T-cell (primary cell): Measurements from ENCODE around the gene RNF227. TPM values are rescaled to one million over a fixed set of nuclear protein-coding genes. Genes with fewer than 3 reads are reported as not detected.

ENCODE experiments used
- ATAC-seq, 4 experiments: fragments of 200-7000 bp in 3 of 4; fragments of 150-1000 bp in 1 of 4; cut with Tn5 transposase; replicated peaks in 1 of 4; 1 replicate in 3 of 4; 2 replicates in 1 of 4; pipeline ENCODE4 v1.10.0; 2021; ENCODE audit warnings: moderate library complexity in 3 of 4, mild to moderate bottlenecking in 2 of 4, moderate number of reproducible peaks in 1 of 4
- CTCF ChIA-PET, 2 donors: fragments of 300-600 bp; sonication (Branson Sonifier 250); formaldehyde crosslinking; loops; one replicate each; lab custom pipeline; 2022; ENCODE audit warnings: antibody characterized with exemption in 2 of 2; lab: Charles Lee
- POLR2A ChIA-PET, 2 donors: fragments of 300-600 bp; sonication (Branson Sonifier 250); formaldehyde crosslinking; loops; one replicate each; lab custom pipeline; 2022; ENCODE audit warnings: antibody characterized with exemption in 2 of 2; lab: Charles Lee
- DNase-seq, 35 experiments: peaks; one replicate each; pipeline versions ENCODE4 v3.0.0 to v3.0.0-alpha.2; 2013 to 2023
- H3K27ac ChIP-seq: one replicate; pipeline ENCODE4 v1.5.1; 2013; ENCODE audit warnings: low read length
- H3K27me3 ChIP-seq, 2 experiments: replicated peaks in 1 of 2; 1 replicate in 1 of 2; 2 replicates in 1 of 2; pipeline versions ENCODE4 v1.6.1 to v1.7.0; 2013; ENCODE audit warnings: low read length in 1 of 2, mixed read lengths in 1 of 2; ENCODE audit not compliant: control insufficient read depth in 2 of 2, insufficient read depth in 2 of 2; ENCODE audit errors: extremely low read depth in 1 of 2
- H3K36me3 ChIP-seq, 2 donors: 1 replicate in 1 of 2; 2 replicates in 1 of 2; pipeline versions ENCODE4 v1.6.1 to v1.7.0; 2013; ENCODE audit warnings: low read length in 1 of 2; ENCODE audit not compliant: control insufficient read depth in 2 of 2, insufficient read depth in 1 of 2; ENCODE audit errors: extremely low read depth in 1 of 2
- H3K4me1 ChIP-seq, 2 experiments: 1 replicate in 1 of 2; 2 replicates in 1 of 2; pipeline versions ENCODE4 v1.6.1 to v1.7.0; 2013; ENCODE audit warnings: low read length in 2 of 2, mixed read lengths in 1 of 2; ENCODE audit not compliant: insufficient read depth in 2 of 2, control insufficient read depth in 1 of 2; ENCODE audit errors: extremely low read depth in 1 of 2
- H3K4me3 ChIP-seq, 2 donors: 1 replicate in 1 of 2; 2 replicates in 1 of 2; pipeline versions ENCODE4 v1.5.1 to v1.7.0; 2013; ENCODE audit warnings: mild to moderate bottlenecking in 2 of 2, low read length in 1 of 2, moderate library complexity in 1 of 2; ENCODE audit not compliant: control insufficient read depth in 1 of 2; ENCODE audit errors: extremely low read depth in 1 of 2
- H3K9me3 ChIP-seq: 2 replicates; pipeline ENCODE4 v1.7.0; 2013
- H3K27ac Mint-ChIP-seq, 2 donors: one replicate each; pipeline ENCODE4 v1.8.0; 2020 to 2021; ENCODE audit warnings: mild to moderate bottlenecking in 2 of 2, mixed read lengths in 2 of 2
- H3K27me3 Mint-ChIP-seq, 2 donors: one replicate each; pipeline ENCODE4 v1.8.0; 2021 to 2022; ENCODE audit warnings: mixed read lengths in 2 of 2
- H3K36me3 Mint-ChIP-seq: one replicate; pipeline ENCODE4 v1.8.0; 2021; ENCODE audit warnings: mixed read lengths
- H3K4me1 Mint-ChIP-seq, 3 donors: one replicate each; pipeline ENCODE4 v1.8.0; 2020 to 2022; ENCODE audit warnings: mixed read lengths in 3 of 3, mild to moderate bottlenecking in 1 of 3
- H3K4me3 Mint-ChIP-seq, 3 donors: one replicate each; pipeline ENCODE4 v1.8.0; 2020 to 2022; ENCODE audit warnings: mild to moderate bottlenecking in 3 of 3, mixed read lengths in 3 of 3, moderate library complexity in 3 of 3
- H3K9me3 Mint-ChIP-seq, 3 donors: one replicate each; pipeline ENCODE4 v1.8.0; 2020 to 2022; ENCODE audit warnings: mixed read lengths in 3 of 3
- WGBS: methylation state at CpG from one replicate; pipeline ENCODE4 v1.1.5; 2013; ENCODE audit warnings: missing lambda C conversion rate; ENCODE audit not compliant: insufficient coverage; 5-methylcytosine and 5-hydroxymethylcytosine counted together
- total RNA-seq, 35 experiments: library from RNA in 6 of 35; stranded (reverse) in 6 of 35; fragments of 120-200 nt in 1 of 35; gene quantifications; one replicate each; pipeline versions ENCODE4 v1.2.1 to v1.2.4 and lab custom pipeline; 2013 to 2026

Gene RNF227
- total RNA-seq, 5 donors from 2014 or later (not counting 1 experiment from before 2014, with no cell fraction given), result 2.9 to 7.3 (median 5.2) TPM

GRCh38 chr17:7912927-7913524 is 3.1 kb downstream of the RNF227 start:
- ATAC-seq (peak in 3 of 4 experiments; percentile 14 to 40 (median 21)), DNase-seq (peak in 25 of 35 experiments; percentile 9 to 87 (median 36))
- Histone ChIP-seq H3K9me3 (no peaks in the 10 kb centered on the region), H3K4me1 (peaks cover 18 to 21% of the 10 kb centered on the region in 2 experiments), H3K27me3 (no peaks in the 10 kb centered on the region), H3K36me3 (peaks cover 30 to 40% of the 10 kb centered on the region in 2 donors), H3K4me3 (no peak overlapping the region), H3K27ac (no peak overlapping the region)
- H3K36me3 Mint-ChIP-seq, result peaks cover 35% of the 10 kb centered on the region
- H3K27ac Mint-ChIP-seq, result peak overlapping the region; percentile 75 to 89
- POLR2A ChIA-PET, result interaction anchor here in 1 of 2 donors (0.6 kb wide), 1 partner anchor 145 kb away, joined by 3 read pairs; no protein-coding TSS in a partner anchor
- peaks cover 27 to 36% (median 32%) of the 10 kb centered on the region in 3 donors for H3K4me1 Mint-ChIP-seq
- H3K4me3 Mint-ChIP-seq, result no peak overlapping the region
- no CpG with 5 or more reads among the region's 3 CpGs for WGBS
- H3K9me3 Mint-ChIP-seq, result no peaks in the 10 kb centered on the region
- no peaks in the 10 kb centered on the region for H3K27me3 Mint-ChIP-seq
- CTCF ChIA-PET, result interaction anchor here (0.6 to 2.8 kb wide), 20 partner anchors 13 to 669 kb away, joined by 3 to 32 read pairs (median 4); partner anchors contain the start of gene NAA38 (in 1 of the 2)

GRCh38 chr17:7911116-7911515 is 5.0 kb downstream of the RNF227 start:
- WGBS, result 56% methylated on average over 3 of the region's 9 CpGs
- H3K4me1 ChIP-seq, result peaks cover 9 to 12% of the 10 kb centered on the region in 2 experiments
- Mint-ChIP-seq H3K27ac (peak overlapping the region in 1 of 2 donors; percentile 50), H3K4me3 (no peak overlapping the region), H3K9me3 (no peaks in the 10 kb centered on the region), H3K27me3 (no peaks in the 10 kb centered on the region), H3K36me3 (peaks cover 48% of the 10 kb centered on the region), H3K4me1 (peaks cover 17 to 26% (median 22%) of the 10 kb centered on the region in 3 donors)
- DNase-seq, result no peak
- ATAC-seq, result no peak
- H3K4me3 ChIP-seq, result no peak overlapping the region
- H3K27ac ChIP-seq, result no peak overlapping the region
- H3K27me3 ChIP-seq, result no peaks in the 10 kb centered on the region
- peaks cover 46 to 59% of the 10 kb centered on the region in 2 donors for H3K36me3 ChIP-seq
- no peaks in the 10 kb centered on the region for H3K9me3 ChIP-seq
- CTCF ChIA-PET, result interaction anchor here in 1 of 2 donors (0.9 to 1.0 kb wide), 2 partner anchors 51 to 79 kb away, joined by 3 to 4 read pairs; no protein-coding TSS in a partner anchor
- POLR2A ChIA-PET, result no interaction called here

GRCh38 chr17:7910711-7911110 is 5.4 kb downstream of the RNF227 start:
- Mint-ChIP-seq H3K27me3 (no peaks in the 10 kb centered on the region), H3K36me3 (peaks cover 52% of the 10 kb centered on the region), H3K9me3 (no peaks in the 10 kb centered on the region), H3K4me1 (peaks cover 17 to 26% (median 21%) of the 10 kb centered on the region in 3 donors), H3K4me3 (no peak overlapping the region), H3K27ac (peak overlapping the region in 1 of 2 donors; percentile 56)
- H3K4me3 ChIP-seq, result no peak overlapping the region
- 97% methylated on average over 12 of the region's 13 CpGs for WGBS
- H3K27me3 ChIP-seq, result no peaks in the 10 kb centered on the region
- no peak for ATAC-seq
- H3K4me1 ChIP-seq, result peaks cover 9 to 10% of the 10 kb centered on the region in 2 experiments
- no peaks in the 10 kb centered on the region for H3K9me3 ChIP-seq
- CTCF ChIA-PET, result interaction anchor here in 1 of 2 donors (0.8 kb wide), 1 partner anchor 78 kb away, joined by 3 read pairs; no protein-coding TSS in a partner anchor
- H3K36me3 ChIP-seq, result peaks cover 50 to 63% of the 10 kb centered on the region in 2 donors
- no peak overlapping the region for H3K27ac ChIP-seq
- no peak for DNase-seq
- POLR2A ChIA-PET, result no interaction called here

- peaks cover 6 to 7% of the 10 kb centered on the region in 2 experiments for H3K4me1 ChIP-seq
- H3K27ac Mint-ChIP-seq, result peak overlapping the region; percentile 8 to 56
- no peaks in the 10 kb centered on the region for H3K9me3 ChIP-seq
- H3K27me3 Mint-ChIP-seq, result no peaks in the 10 kb centered on the region
- H3K4me3 ChIP-seq, result no peak overlapping the region
- no peak for ATAC-seq
- ChIA-PET POLR2A (no interaction called here), CTCF (interaction anchor here in 1 of 2 donors (0.8 kb wide), 1 partner anchor 79 kb away, joined by 3 read pairs; no protein-coding TSS in a partner anchor)
- peaks cover 54 to 67% of the 10 kb centered on the region in 2 donors for H3K36me3 ChIP-seq
- H3K9me3 Mint-ChIP-seq, result no peaks in the 10 kb centered on the region
- no peak overlapping the region for H3K4me3 Mint-ChIP-seq
- H3K4me1 Mint-ChIP-seq, result peaks cover 13 to 24% (median 17%) of the 10 kb centered on the region in 3 donors
- H3K36me3 Mint-ChIP-seq, result peaks cover 56% of the 10 kb centered on the region
- H3K27ac ChIP-seq, result no peak overlapping the region
- WGBS, result 98% methylated on average over 15 of the region's 15 CpGs
- no peaks in the 10 kb centered on the region for H3K27me3 ChIP-seq
- DNase-seq, result no peak
Measured at GRCh38 chr17:7910281-7910680, 5.8 kb downstream of the RNF227 start.

- Mint-ChIP-seq H3K9me3 (no peaks in the 10 kb centered on the region), H3K27ac (no peak overlapping the region), H3K4me3 (no peak overlapping the region), H3K27me3 (no peaks in the 10 kb centered on the region), H3K36me3 (peaks cover 68% of the 10 kb centered on the region), H3K4me1 (peaks cover 6 to 16% (median 10%) of the 10 kb centered on the region in 3 donors)
- Histone ChIP-seq H3K9me3 (no peaks in the 10 kb centered on the region), H3K36me3 (peaks cover 54 to 79% of the 10 kb centered on the region in 2 donors), H3K27ac (no peak overlapping the region), H3K27me3 (no peaks in the 10 kb centered on the region), H3K4me3 (no peak overlapping the region), H3K4me1 (peaks cover 0 to 4% of the 10 kb centered on the region in 2 experiments)
- CTCF ChIA-PET, result no interaction called here
- 97% methylated on average over 20 of the region's 29 CpGs for WGBS
- DNase-seq (no peak), ATAC-seq (no peak)
- POLR2A ChIA-PET, result no interaction called here
Measured at GRCh38 chr17:7909089-7909488, 7.0 kb downstream of the RNF227 start.

- peaks cover 77% of the 10 kb centered on the region for H3K36me3 Mint-ChIP-seq
- H3K9me3 ChIP-seq, result no peaks in the 10 kb centered on the region
- H3K9me3 Mint-ChIP-seq, result no peaks in the 10 kb centered on the region
- no peaks in the 10 kb centered on the region for H3K4me1 ChIP-seq
- POLR2A ChIA-PET, result no interaction called here
- 96% methylated on average over 17 of the region's 22 CpGs for WGBS
- H3K4me3 ChIP-seq, result no peak overlapping the region
- CTCF ChIA-PET, result no interaction called here
- no peak overlapping the region for H3K27ac ChIP-seq
- H3K4me3 Mint-ChIP-seq, result no peak overlapping the region
- H3K4me1 Mint-ChIP-seq, result no peaks in the 10 kb centered on the region
- H3K27ac Mint-ChIP-seq, result no peak overlapping the region
- ATAC-seq (no peak), DNase-seq (no peak)
- no peaks in the 10 kb centered on the region for H3K27me3 ChIP-seq
- peaks cover 53 to 99% of the 10 kb centered on the region in 2 donors for H3K36me3 ChIP-seq
- H3K27me3 Mint-ChIP-seq, result no peaks in the 10 kb centered on the region
Measured at GRCh38 chr17:7903154-7904103, 12.7 kb downstream of the RNF227 start.
